Measurements from ENCODE around the gene SLC9A9. TPM values are rescaled to one million over a fixed set of nuclear protein-coding genes. Genes with fewer than 3 reads are reported as not detected.

SLC9A9 gene
- total RNA-seq, 2 experiments from 2014 or later = 13.8 to 16.4 TPM

- ChIA-PET CTCF (no interaction called here), POLR2A (no interaction called here)
- Mint-ChIP-seq H3K27ac (no peak overlapping the region), H3K9me3 (no peaks in the 10 kb centered on the region), H3K4me3 (no peak overlapping the region), H3K27me3 (no peaks in the 10 kb centered on the region), H3K4me1 (peaks cover 11% of the 10 kb centered on the region), H3K36me3 (ENCODE audit: low read depth) (no peaks in the 10 kb centered on the region)
- DNase-seq = no peak
These were observed 170.8 kb downstream of the SLC9A9 start for GRCh38 chr3:143677430-143677829.

- H3K27me3 Mint-ChIP-seq = no peaks in the 10 kb centered on the region
- CTCF ChIA-PET = no interaction called here
- no peak overlapping the region for H3K4me3 Mint-ChIP-seq
- H3K27ac Mint-ChIP-seq = no peak overlapping the region
- H3K36me3 Mint-ChIP-seq (ENCODE audit: low read depth) = no peaks in the 10 kb centered on the region
- no peaks in the 10 kb centered on the region for H3K9me3 Mint-ChIP-seq
- POLR2A ChIA-PET = no interaction called here
- DNase-seq = no peak
- peaks cover 11% of the 10 kb centered on the region for H3K4me1 Mint-ChIP-seq
These were observed 171.5 kb downstream of the SLC9A9 start for GRCh38 chr3:143676747-143677146.

GRCh38 chr3:143676021-143676420 is 172.2 kb downstream of the SLC9A9 start:
- no peaks in the 10 kb centered on the region for H3K9me3 Mint-ChIP-seq
- no peaks in the 10 kb centered on the region for H3K36me3 Mint-ChIP-seq (ENCODE audit: low read depth)
- CTCF ChIA-PET = no interaction called here
- no peak overlapping the region for H3K27ac Mint-ChIP-seq
- no peak overlapping the region for H3K4me3 Mint-ChIP-seq
- DNase-seq = no peak
- H3K27me3 Mint-ChIP-seq = no peaks in the 10 kb centered on the region
- H3K4me1 Mint-ChIP-seq = peaks cover 11% of the 10 kb centered on the region
- POLR2A ChIA-PET = no interaction called here

- Mint-ChIP-seq H3K27ac (peak overlapping the region; percentile 52), H3K4me1 (peaks cover 11% of the 10 kb centered on the region), H3K36me3 (ENCODE audit: low read depth) (no peaks in the 10 kb centered on the region), H3K27me3 (no peaks in the 10 kb centered on the region), H3K4me3 (no peak overlapping the region), H3K9me3 (no peaks in the 10 kb centered on the region)
- ChIA-PET CTCF (interaction anchor here (0.6 to 1.5 kb wide), 8 partner anchors 11 to 554 kb away, joined by 3 to 5 read pairs (median 3); no protein-coding TSS in a partner anchor), POLR2A (interaction anchor here (0.6 to 0.7 kb wide), 2 partner anchors 241 to 323 kb away, joined by 3 read pairs; no protein-coding TSS in a partner anchor)
- DNase-seq = peak; percentile 85
These were observed 173.9 kb downstream of the SLC9A9 start for GRCh38 chr3:143674100-143674968.

- Mint-ChIP-seq H3K27me3 (no peaks in the 10 kb centered on the region), H3K9me3 (no peaks in the 10 kb centered on the region), H3K4me1 (peaks cover 11% of the 10 kb centered on the region), H3K27ac (no peak overlapping the region), H3K4me3 (no peak overlapping the region), H3K36me3 (ENCODE audit: low read depth) (no peaks in the 10 kb centered on the region)
- ChIA-PET CTCF (no interaction called here), POLR2A (no interaction called here)
- no peak for DNase-seq
These were observed 175.7 kb downstream of the SLC9A9 start for GRCh38 chr3:143672396-143673165.

GRCh38 chr3:143671626-143672025 is 176.6 kb downstream of the SLC9A9 start:
- Mint-ChIP-seq H3K4me1 (peaks cover 11% of the 10 kb centered on the region), H3K4me3 (no peak overlapping the region), H3K36me3 (ENCODE audit: low read depth) (no peaks in the 10 kb centered on the region), H3K27ac (no peak overlapping the region), H3K9me3 (no peaks in the 10 kb centered on the region), H3K27me3 (no peaks in the 10 kb centered on the region)
- POLR2A ChIA-PET = no interaction called here
- DNase-seq = no peak
- CTCF ChIA-PET = no interaction called here

- POLR2A ChIA-PET = no interaction called here
- Mint-ChIP-seq H3K4me1 (peaks cover 8% of the 10 kb centered on the region), H3K36me3 (ENCODE audit: low read depth) (no peaks in the 10 kb centered on the region), H3K27me3 (no peaks in the 10 kb centered on the region), H3K9me3 (peaks cover 3% of the 10 kb centered on the region), H3K4me3 (no peak overlapping the region), H3K27ac (no peak overlapping the region)
- no peak for DNase-seq
- CTCF ChIA-PET = no interaction called here
These were observed 179.1 kb downstream of the SLC9A9 start for GRCh38 chr3:143668924-143669790.

- CTCF ChIA-PET = no interaction called here
These were observed 179.9 kb downstream of the SLC9A9 start for GRCh38 chr3:143668385-143668784.

GRCh38 chr3:143661677-143662076 is 186.6 kb downstream of the SLC9A9 start:
- CTCF ChIA-PET = interaction anchor here (1.2 kb wide), 1 partner anchor 13 kb away, joined by 4 read pairs; no protein-coding TSS in a partner anchor
- Mint-ChIP-seq H3K9me3 (peaks cover 6% of the 10 kb centered on the region), H3K27me3 (no peaks in the 10 kb centered on the region), H3K4me3 (no peak overlapping the region), H3K36me3 (ENCODE audit: low read depth) (no peaks in the 10 kb centered on the region), H3K4me1 (no peaks in the 10 kb centered on the region), H3K27ac (no peak overlapping the region)
- POLR2A ChIA-PET = no interaction called here
- DNase-seq = no peak

More at GRCh38 chr3:143668385-143668784, 179.9 kb downstream of the SLC9A9 start:
- no peak overlapping the region for H3K4me3 Mint-ChIP-seq
- H3K4me1 Mint-ChIP-seq = peaks cover 4% of the 10 kb centered on the region
- POLR2A ChIA-PET = no interaction called here
- no peaks in the 10 kb centered on the region for H3K36me3 Mint-ChIP-seq (ENCODE audit: low read depth)
- H3K27ac Mint-ChIP-seq = no peak overlapping the region
- H3K9me3 Mint-ChIP-seq = peaks cover 5% of the 10 kb centered on the region
- no peaks in the 10 kb centered on the region for H3K27me3 Mint-ChIP-seq
- no peak for DNase-seq

GRCh38 chr3:143658861-143659260 is 189.4 kb downstream of the SLC9A9 start:
- Mint-ChIP-seq H3K4me3 (no peak overlapping the region), H3K36me3 (ENCODE audit: low read depth) (no peaks in the 10 kb centered on the region), H3K27ac (no peak overlapping the region), H3K27me3 (no peaks in the 10 kb centered on the region), H3K4me1 (no peaks in the 10 kb centered on the region), H3K9me3 (peaks cover 3% of the 10 kb centered on the region)
- ChIA-PET POLR2A (no interaction called here), CTCF (no interaction called here)
- DNase-seq = no peak

- Mint-ChIP-seq H3K4me3 (no peak overlapping the region), H3K36me3 (ENCODE audit: low read depth) (no peaks in the 10 kb centered on the region), H3K27me3 (no peaks in the 10 kb centered on the region), H3K9me3 (no peaks in the 10 kb centered on the region), H3K27ac (no peak overlapping the region), H3K4me1 (no peaks in the 10 kb centered on the region)
- no peak for DNase-seq
- POLR2A ChIA-PET = no interaction called here
- CTCF ChIA-PET = no interaction called here
These were observed 190.2 kb downstream of the SLC9A9 start for GRCh38 chr3:143658116-143658515.

GRCh38 chr3:143657391-143657790 is 190.9 kb downstream of the SLC9A9 start:
- no peaks in the 10 kb centered on the region for H3K9me3 Mint-ChIP-seq
- no peak overlapping the region for H3K4me3 Mint-ChIP-seq
- no peaks in the 10 kb centered on the region for H3K27me3 Mint-ChIP-seq
- no peaks in the 10 kb centered on the region for H3K4me1 Mint-ChIP-seq
- CTCF ChIA-PET = interaction anchor here (0.6 kb wide), 1 partner anchor 13 kb away, joined by 3 read pairs; no protein-coding TSS in a partner anchor
- no peak for DNase-seq
- H3K36me3 Mint-ChIP-seq (ENCODE audit: low read depth) = no peaks in the 10 kb centered on the region
- no peak overlapping the region for H3K27ac Mint-ChIP-seq
- POLR2A ChIA-PET = no interaction called here

GRCh38 chr3:143654906-143655305 is 193.4 kb downstream of the SLC9A9 start:
- DNase-seq = no peak
- Mint-ChIP-seq H3K36me3 (ENCODE audit: low read depth) (peaks cover 4% of the 10 kb centered on the region), H3K4me1 (no peaks in the 10 kb centered on the region), H3K9me3 (no peaks in the 10 kb centered on the region), H3K4me3 (no peak overlapping the region), H3K27ac (no peak overlapping the region), H3K27me3 (no peaks in the 10 kb centered on the region)
- CTCF ChIA-PET = no interaction called here
- POLR2A ChIA-PET = no interaction called here
